HEK293 (cell line): ENCODE results near the gene SLCO6A1.

Experiments
- CTCF ChIA-PET: fragments of 350-600 bp; formaldehyde crosslinking; extraction: SDS; loops from one replicate; lab custom pipeline; 2021; ENCODE audit warnings: antibody characterized with exemption; lab: Yijun Ruan, JAX
- POLR2A ChIA-PET: fragments of 300-600 bp; formaldehyde crosslinking; extraction: SDS; loops from one replicate; lab custom pipeline; 2020; ENCODE audit warnings: antibody characterized with exemption, inconsistent platforms; lab: Yijun Ruan, JAX
- H3K27ac ChIP-seq: fragments of 200-500 bp; sonication (Bioruptor generic); 2 replicates; pipeline ENCODE4 v1.5.1; 2014; ENCODE audit warnings: low read depth, low read length, control low read depth, inconsistent platforms; ENCODE audit errors: extremely low read depth
- H3K36me3 ChIP-seq, 2 experiments: fragments of 200-500 bp in 1 of 2; sonication (Bioruptor generic) in 1 of 2; 1 replicate in 1 of 2; 2 replicates in 1 of 2; pipeline ENCODE4 v1.5.1; 2014 to 2017; ENCODE audit warnings: inconsistent platforms in 2 of 2, low read length in 2 of 2; ENCODE audit not compliant: control insufficient read depth in 2 of 2, insufficient read depth in 1 of 2
- H3K4me1 ChIP-seq: fragments of 200-500 bp; sonication (Bioruptor generic); 2 replicates; pipeline ENCODE4 v1.5.1; 2014; ENCODE audit warnings: mild to moderate bottlenecking, low read length, inconsistent platforms; ENCODE audit not compliant: control insufficient read depth, insufficient read depth
- H3K4me3 ChIP-seq: 2 replicates; pipeline ENCODE4 v1.5.1; 2011; ENCODE audit warnings: low read depth, mild to moderate bottlenecking, control low read depth, low read length, moderate library complexity
- H3K9me3 ChIP-seq: fragments of 200-500 bp; sonication (Bioruptor generic); 2 replicates; pipeline ENCODE4 v1.5.1; 2014; ENCODE audit warnings: low read depth, low read length, inconsistent platforms; ENCODE audit not compliant: control insufficient read depth, insufficient read depth
- EGR2 ChIP-seq: fragments of 450-650 bp; formaldehyde crosslinking; IDR thresholded peaks from 2 replicates; pipeline ENCODE4 v1.5.1; 2016; ENCODE audit warnings: low read depth, missing biosample characterization, missing genetic modification characterization
- HOXD13 ChIP-seq: sonication (generic); formaldehyde crosslinking; IDR thresholded peaks from 2 replicates; pipeline ENCODE4 v1.8.0; 2022; ENCODE audit warnings: missing genetic modification reagents, borderline replicate concordance
- ZNF138 ChIP-seq: fragments of 450-650 bp; formaldehyde crosslinking; IDR thresholded peaks from 2 replicates; pipeline ENCODE4 v1.5.1; 2016; ENCODE audit warnings: missing biosample characterization, missing genetic modification characterization, borderline replicate concordance
- ZNF23 ChIP-seq: fragments of 450-650 bp; formaldehyde crosslinking; IDR thresholded peaks from 2 replicates; pipeline ENCODE4 v1.5.1; 2016; ENCODE audit warnings: missing biosample characterization, missing genetic modification characterization, borderline replicate concordance
- ZNF239 ChIP-seq: fragments of 450-650 bp; formaldehyde crosslinking; IDR thresholded peaks from 2 replicates; pipeline ENCODE4 v1.5.1; 2016; ENCODE audit warnings: missing biosample characterization, missing genetic modification characterization
- ZNF311 ChIP-seq: fragments of 450-650 bp; formaldehyde crosslinking; IDR thresholded peaks from 2 replicates; pipeline ENCODE4 v1.5.1; 2017; ENCODE audit warnings: missing biosample characterization, missing genetic modification characterization, borderline replicate concordance
- ZNF324 ChIP-seq: fragments of 450-650 bp; formaldehyde crosslinking; IDR thresholded peaks from 2 replicates; pipeline ENCODE4 v1.5.1; 2016; ENCODE audit warnings: missing biosample characterization, missing genetic modification characterization
- ZNF416 ChIP-seq: fragments of 450-650 bp; formaldehyde crosslinking; IDR thresholded peaks from 2 replicates; pipeline ENCODE4 v1.5.1; 2016; ENCODE audit warnings: missing biosample characterization, missing genetic modification characterization
- ZNF510 ChIP-seq: fragments of 450-650 bp; formaldehyde crosslinking; IDR thresholded peaks from 2 replicates; pipeline ENCODE4 v1.5.1; 2018; ENCODE audit warnings: mild to moderate bottlenecking, missing genetic modification characterization, missing biosample characterization; ENCODE audit not compliant: insufficient replicate concordance
- ZNF521 ChIP-seq: fragments of 450-650 bp; formaldehyde crosslinking; IDR thresholded peaks from 2 replicates; pipeline ENCODE4 v1.5.1; 2017; ENCODE audit warnings: missing biosample characterization, mild to moderate bottlenecking, missing genetic modification characterization
- ZNF558 ChIP-seq: fragments of 450-650 bp; formaldehyde crosslinking; IDR thresholded peaks from 2 replicates; pipeline ENCODE4 v1.5.1; 2016; ENCODE audit warnings: missing biosample characterization, missing genetic modification characterization
- ZNF654 ChIP-seq: fragments of 450-650 bp; formaldehyde crosslinking; IDR thresholded peaks from 2 replicates; pipeline ENCODE4 v1.5.1; 2016; ENCODE audit warnings: low read depth, missing biosample characterization, missing genetic modification characterization
- ZNF664 ChIP-seq: fragments of 450-650 bp; formaldehyde crosslinking; IDR thresholded peaks from 2 replicates; pipeline ENCODE4 v1.5.1; 2016; ENCODE audit warnings: missing biosample characterization, missing genetic modification characterization
- ZNF670 ChIP-seq: fragments of 450-650 bp; formaldehyde crosslinking; IDR thresholded peaks from 2 replicates; pipeline ENCODE4 v1.5.1; 2016; ENCODE audit warnings: missing biosample characterization, missing genetic modification characterization, low read depth
- ZNF704 ChIP-seq: fragments of 450-650 bp; formaldehyde crosslinking; IDR thresholded peaks from 2 replicates; pipeline ENCODE4 v1.5.1; 2016; ENCODE audit warnings: missing biosample characterization, missing genetic modification characterization
- ZNF76 ChIP-seq: fragments of 450-650 bp; formaldehyde crosslinking; IDR thresholded peaks from 2 replicates; pipeline ENCODE4; 2016; ENCODE audit warnings: low read depth, missing biosample characterization, missing genetic modification characterization, borderline replicate concordance
- ZNF785 ChIP-seq: fragments of 450-650 bp; formaldehyde crosslinking; IDR thresholded peaks from 2 replicates; pipeline ENCODE4 v1.5.1; 2016; ENCODE audit warnings: missing biosample characterization, missing genetic modification characterization
- ZNF791 ChIP-seq: fragments of 450-650 bp; formaldehyde crosslinking; IDR thresholded peaks from 2 replicates; pipeline ENCODE4 v1.5.1; 2016; ENCODE audit warnings: missing biosample characterization, missing genetic modification characterization
- ZNF837 ChIP-seq: fragments of 450-650 bp; formaldehyde crosslinking; IDR thresholded peaks from 2 replicates; pipeline ENCODE4 v1.5.1; 2016; ENCODE audit warnings: missing biosample characterization, missing genetic modification characterization
- TF ChIP-seq, protein P1 (sequence below): fragments of 450-650 bp; IDR thresholded peaks from 2 replicates; pipeline ENCODE4 v1.5.1; 2018; ENCODE audit warnings: missing biosample characterization, mild to moderate bottlenecking, missing genetic modification characterization
- TF ChIP-seq, protein P2 (sequence below): fragments of 450-650 bp; IDR thresholded peaks from 2 replicates; pipeline ENCODE4 v1.5.1; 2018; ENCODE audit warnings: missing biosample characterization, missing genetic modification characterization

Gene SLCO6A1

DNA sequence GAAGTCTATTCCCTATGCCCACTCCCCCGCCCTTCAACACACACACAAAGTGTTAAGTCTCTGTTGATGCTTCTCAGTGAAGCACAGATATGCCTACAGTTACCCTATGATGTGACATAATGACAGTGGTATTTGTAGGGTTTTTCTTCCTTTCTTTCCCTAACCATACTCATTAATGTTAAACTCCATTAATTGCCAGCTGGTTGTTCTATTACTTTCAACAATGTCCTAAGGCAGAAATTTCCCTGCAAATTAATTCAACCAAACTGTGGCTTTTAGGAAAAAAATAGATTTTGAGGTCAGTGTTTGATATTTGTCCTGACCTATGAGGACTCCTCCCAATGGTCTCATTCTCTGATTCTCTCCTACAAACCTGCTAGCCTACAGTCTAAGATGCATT lies 38.2 kb upstream of the SLCO6A1 start:
- Histone ChIP-seq H3K9me3 (no peaks in the 10 kb centered on the region), H3K4me1 (no peaks in the 10 kb centered on the region), H3K36me3 (no peaks in the 10 kb centered on the region), H3K4me3 (no peak overlapping the region), H3K27ac (no peak overlapping the region)
- POLR2A ChIA-PET: no interaction called here
- CTCF ChIA-PET: interaction anchor here (0.6 to 3.0 kb wide), 14 partner anchors 8 to 602 kb away, joined by 3 to 15 read pairs (median 4); no protein-coding TSS in a partner anchor
- TF ChIP-seq EGR2 (tag by site-specific recombination): no peak
- TF ChIP-seq ZNF785 (tag by site-specific recombination): no peak
- TF ChIP-seq ZNF311 (tag by site-specific recombination): no peak
- TF ChIP-seq ZNF837 (tag by site-specific recombination): no peak
- TF ChIP-seq ZNF510: no peak
- TF ChIP-seq ZNF416 (tag by site-specific recombination): no peak
- no peak for TF ChIP-seq ZNF23
- no peak for TF ChIP-seq ZNF138
- TF ChIP-seq ZNF791: no peak
- TF ChIP-seq, all 188 proteins: peak for 0

- Histone ChIP-seq H3K27ac (no peak overlapping the region), H3K36me3 (no peaks in the 10 kb centered on the region), H3K4me3 (no peak overlapping the region), H3K9me3 (no peaks in the 10 kb centered on the region), H3K4me1 (no peaks in the 10 kb centered on the region)
- ChIA-PET CTCF (interaction anchor here (0.6 to 3.0 kb wide), 14 partner anchors 9 to 1019 kb away, joined by 3 to 15 read pairs (median 4); no protein-coding TSS in a partner anchor), POLR2A (no interaction called here)
- TF ChIP-seq ZNF670 (tag by site-specific recombination): no peak
- peak; percentile 53 for TF ChIP-seq ZNF654 (tag by site-specific recombination)
- no peak for TF ChIP-seq HOXD13 (CRISPR knock-in tag)
- no peak for TF ChIP-seq ZNF558 (tag by site-specific recombination)
- TF ChIP-seq ZNF239 (tag by site-specific recombination): no peak
- TF ChIP-seq ZNF704: no peak
- peak; percentile 89 for TF ChIP-seq ZNF664 (tag by site-specific recombination)
- TF ChIP-seq ZNF324: no peak
- TF ChIP-seq, protein P1, sequence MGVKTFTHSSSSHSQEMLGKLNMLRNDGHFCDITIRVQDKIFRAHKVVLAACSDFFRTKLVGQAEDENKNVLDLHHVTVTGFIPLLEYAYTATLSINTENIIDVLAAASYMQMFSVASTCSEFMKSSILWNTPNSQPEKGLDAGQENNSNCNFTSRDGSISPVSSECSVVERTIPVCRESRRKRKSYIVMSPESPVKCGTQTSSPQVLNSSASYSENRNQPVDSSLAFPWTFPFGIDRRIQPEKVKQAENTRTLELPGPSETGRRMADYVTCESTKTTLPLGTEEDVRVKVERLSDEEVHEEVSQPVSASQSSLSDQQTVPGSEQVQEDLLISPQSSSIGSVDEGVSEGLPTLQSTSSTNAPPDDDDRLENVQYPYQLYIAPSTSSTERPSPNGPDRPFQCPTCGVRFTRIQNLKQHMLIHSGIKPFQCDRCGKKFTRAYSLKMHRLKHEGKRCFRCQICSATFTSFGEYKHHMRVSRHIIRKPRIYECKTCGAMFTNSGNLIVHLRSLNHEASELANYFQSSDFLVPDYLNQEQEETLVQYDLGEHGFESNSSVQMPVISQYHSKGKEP (tag by site-specific recombination): no peak
- no peak for TF ChIP-seq ZNF521
- no peak for TF ChIP-seq ZNF76
- TF ChIP-seq, protein P2, sequence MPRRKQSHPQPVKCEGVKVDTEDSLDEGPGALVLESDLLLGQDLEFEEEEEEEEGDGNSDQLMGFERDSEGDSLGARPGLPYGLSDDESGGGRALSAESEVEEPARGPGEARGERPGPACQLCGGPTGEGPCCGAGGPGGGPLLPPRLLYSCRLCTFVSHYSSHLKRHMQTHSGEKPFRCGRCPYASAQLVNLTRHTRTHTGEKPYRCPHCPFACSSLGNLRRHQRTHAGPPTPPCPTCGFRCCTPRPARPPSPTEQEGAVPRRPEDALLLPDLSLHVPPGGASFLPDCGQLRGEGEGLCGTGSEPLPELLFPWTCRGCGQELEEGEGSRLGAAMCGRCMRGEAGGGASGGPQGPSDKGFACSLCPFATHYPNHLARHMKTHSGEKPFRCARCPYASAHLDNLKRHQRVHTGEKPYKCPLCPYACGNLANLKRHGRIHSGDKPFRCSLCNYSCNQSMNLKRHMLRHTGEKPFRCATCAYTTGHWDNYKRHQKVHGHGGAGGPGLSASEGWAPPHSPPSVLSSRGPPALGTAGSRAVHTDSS (tag by site-specific recombination): no peak
- TF ChIP-seq, all 188 proteins: peak for 2
Observed at GRCh38 chr5:102536323-102536928, 37.6 kb upstream of the SLCO6A1 start.
